ENCODE results near the gene KCNF1. TPM values are rescaled to one million over a fixed set of nuclear protein-coding genes. Genes with fewer than 3 reads are reported as not detected.

Gene KCNF1
- polyA plus RNA-seq, 1 donor from 2014 or later: 11.4 TPM

GRCh38 chr2:10915236-10915635 is 3.5 kb downstream of the KCNF1 start:
- Histone ChIP-seq H3K79me2 (replicated peaks; ENCODE audit: insufficient read depth, low read length) (no peaks in the 10 kb centered on the region), H3K9ac (ENCODE audit: low read length) (no peak overlapping the region), H3K4me2 (ENCODE audit: low read length) (no peak overlapping the region), H3K27ac (ENCODE audit: low read length) (no peak overlapping the region), H2AFZ (ENCODE audit: low read depth, low read length) (no peak overlapping the region), H4K20me1 (ENCODE audit: insufficient read depth) (no peaks in the 10 kb centered on the region), H3F3A (ENCODE audit: insufficient read depth, low read length, poor library complexity, severe bottlenecking) (no peaks in the 10 kb centered on the region), H3K36me3 (ENCODE audit: insufficient read depth, low read length) (peaks cover 9% of the 10 kb centered on the region), H3K27me3 (ENCODE audit: insufficient read depth, low read depth, low read length) (peaks cover 13% of the 10 kb centered on the region), H3K4me3 (ENCODE audit: low read length) (peak overlapping the region; percentile 64), H3K9me3 (ENCODE audit: low read length) (peaks cover 9% of the 10 kb centered on the region), H3K9me2 (ENCODE audit: insufficient read depth, low read length) (no peaks in the 10 kb centered on the region)
- TF ChIP-seq EZH2 (IDR thresholded peaks at IDR 0.05; ENCODE audit: borderline replicate concordance, insufficient read depth, low read length, poor library complexity, severe bottlenecking): no peak
- TF ChIP-seq CTCF (IDR thresholded peaks at IDR 0.05; ENCODE audit: poor library complexity, severe bottlenecking): no peak
- TF ChIP-seq REST (IDR thresholded peaks at IDR 0.05; ENCODE audit: borderline replicate concordance): no peak
- TF ChIP-seq SMC3 (conservative IDR thresholded peaks at IDR 0.05; ENCODE audit: poor library complexity): no peak
- no peak for TF ChIP-seq TAF1 (IDR thresholded peaks at IDR 0.05; ENCODE audit: low read depth)
- no peak for TF ChIP-seq POLR2AphosphoS5 (IDR thresholded peaks at IDR 0.05)
- no peak for TF ChIP-seq EP300 (conservative IDR thresholded peaks at IDR 0.05; ENCODE audit: poor library complexity, severe bottlenecking)
- TF ChIP-seq RAD21 (conservative IDR thresholded peaks at IDR 0.05): no peak
- no peak for TF ChIP-seq MXI1 (conservative IDR thresholded peaks at IDR 0.05; ENCODE audit: poor library complexity, severe bottlenecking)

GRCh38 chr2:10915731-10916276 is 4.1 kb downstream of the KCNF1 start:
- H3K9ac ChIP-seq (ENCODE audit: low read length): no peak overlapping the region
- TF ChIP-seq CTCF (IDR thresholded peaks at IDR 0.05; ENCODE audit: poor library complexity, severe bottlenecking): no peak
- no peak for TF ChIP-seq RAD21 (conservative IDR thresholded peaks at IDR 0.05)
- TF ChIP-seq EP300 (conservative IDR thresholded peaks at IDR 0.05; ENCODE audit: poor library complexity, severe bottlenecking): no peak
- no peak for TF ChIP-seq MXI1 (conservative IDR thresholded peaks at IDR 0.05; ENCODE audit: poor library complexity, severe bottlenecking)
- TF ChIP-seq TAF1 (IDR thresholded peaks at IDR 0.05; ENCODE audit: low read depth): no peak
- no peak for TF ChIP-seq SMC3 (conservative IDR thresholded peaks at IDR 0.05; ENCODE audit: poor library complexity)
- no peak for TF ChIP-seq POLR2AphosphoS5 (IDR thresholded peaks at IDR 0.05)
- no peak for TF ChIP-seq REST (IDR thresholded peaks at IDR 0.05; ENCODE audit: borderline replicate concordance)
- TF ChIP-seq EZH2 (IDR thresholded peaks at IDR 0.05; ENCODE audit: borderline replicate concordance, insufficient read depth, low read length, poor library complexity, severe bottlenecking): no peak
- H2AFZ ChIP-seq (ENCODE audit: low read depth, low read length): no peak overlapping the region

More at GRCh38 chr2:10915731-10916276, 4.1 kb downstream of the KCNF1 start:
- no peak overlapping the region for H3K27ac ChIP-seq (ENCODE audit: low read length)
- H3K9me2 ChIP-seq (ENCODE audit: insufficient read depth, low read length): no peaks in the 10 kb centered on the region
- H4K20me1 ChIP-seq (ENCODE audit: insufficient read depth): no peaks in the 10 kb centered on the region
- H3K9me3 ChIP-seq (ENCODE audit: low read length): peaks cover 9% of the 10 kb centered on the region
- H3K4me3 ChIP-seq (ENCODE audit: low read length): peak overlapping the region; percentile 64
- no peaks in the 10 kb centered on the region for H3F3A ChIP-seq (ENCODE audit: insufficient read depth, low read length, poor library complexity, severe bottlenecking)
- H3K36me3 ChIP-seq (ENCODE audit: insufficient read depth, low read length): peaks cover 9% of the 10 kb centered on the region
- H3K4me2 ChIP-seq (ENCODE audit: low read length): no peak overlapping the region
- no peaks in the 10 kb centered on the region for H3K79me2 ChIP-seq (replicated peaks; ENCODE audit: insufficient read depth, low read length)
- peaks cover 13% of the 10 kb centered on the region for H3K27me3 ChIP-seq (ENCODE audit: insufficient read depth, low read depth, low read length)
